GM18520 (cell line): ENCODE data around the gene HDAC2.
A peak's percentile ranks its signal among the peaks of the same experiment; 100 is the strongest.
"Not testable (repeated sequence)": the region's sequence is repeated elsewhere in the genome, so short reads cannot be mapped to it uniquely, and the experiment has no call there.

Experiments used
- ATAC-seq: cut with Tn5 transposase; IDR thresholded peaks from one replicate; pipeline ENCODE4 v1.9.1; 2021; ENCODE audit not compliant: unreplicated experiment

The HDAC2 gene

GRCh38 chr6:113976806-113977205, 5.9 kb upstream of the HDAC2 start:
- no peak for ATAC-seq

GRCh38 chr6:113971741-113972140, 793 bp upstream of the HDAC2 start:
- no peak for ATAC-seq

- ATAC-seq, result peak; percentile 20
Observed at GRCh38 chr6:113969888-113970804, 802 bp downstream of the HDAC2 start.

DNA sequence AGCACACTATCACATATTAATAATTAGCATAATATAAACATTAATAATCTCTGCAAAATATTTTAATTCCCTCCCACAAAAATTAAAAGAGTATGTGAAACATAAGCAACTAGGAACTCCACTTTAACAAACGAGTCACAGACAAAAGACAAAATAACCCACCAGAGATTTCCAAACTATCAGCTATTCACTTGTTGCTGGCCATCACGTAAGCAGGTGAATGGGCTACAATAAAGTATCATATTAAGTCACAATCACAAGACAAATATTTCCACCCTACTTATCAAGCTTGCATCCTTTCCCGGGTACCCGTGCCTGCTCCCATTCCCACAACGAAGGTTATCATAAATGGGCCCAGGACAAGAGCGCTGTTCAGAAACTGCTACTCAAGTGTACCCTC, 2.5 kb downstream of the HDAC2 start:
- no peak for ATAC-seq

DNA sequence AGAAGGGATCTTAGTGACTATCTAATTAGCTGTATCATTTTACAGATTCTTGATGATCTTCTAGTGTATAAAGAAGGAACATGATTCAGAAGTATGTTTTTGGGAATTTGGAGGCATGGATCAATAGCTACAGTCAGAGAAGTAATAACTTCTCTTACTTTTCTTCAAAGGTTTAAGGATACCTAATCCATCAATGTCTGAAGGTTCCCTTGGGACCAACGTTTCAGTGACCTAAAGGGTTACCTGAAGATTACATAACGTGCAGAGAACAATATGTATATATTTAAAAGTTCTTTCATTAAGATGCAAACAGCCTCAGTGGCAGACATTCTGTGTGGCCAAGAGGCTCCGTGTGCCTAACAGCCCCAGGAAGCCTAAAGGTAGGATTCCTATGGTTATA, 3.2 kb downstream of the HDAC2 start:
- ATAC-seq, result no peak

GRCh38 chr6:113960795-113961194, 10.2 kb downstream of the HDAC2 start:
- peak; percentile 72 for ATAC-seq

DNA sequence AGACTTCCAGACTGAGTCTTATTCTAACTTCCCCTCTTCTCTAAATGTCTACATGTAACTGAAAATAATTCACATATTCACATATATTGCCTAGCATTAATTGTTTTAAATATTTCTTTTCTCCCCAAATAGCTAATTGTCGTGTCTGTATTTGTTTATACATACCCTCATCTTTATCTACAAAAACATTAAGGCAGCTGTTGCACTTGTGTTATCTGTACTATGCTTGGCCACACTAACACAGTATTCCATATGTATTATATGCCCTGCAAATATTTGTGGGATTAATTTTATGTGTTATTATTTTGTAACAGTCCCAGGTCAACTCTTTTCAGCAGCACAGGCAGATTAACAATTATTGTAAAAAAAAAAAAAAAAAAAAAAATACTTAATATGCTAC, 11.7 kb downstream of the HDAC2 start:
- ATAC-seq, result no peak

GRCh38 chr6:113954653-113955052, 16.3 kb downstream of the HDAC2 start:
- no peak for ATAC-seq

- no peak for ATAC-seq
Observed at GRCh38 chr6:113953346-113953745, 17.6 kb downstream of the HDAC2 start.

DNA sequence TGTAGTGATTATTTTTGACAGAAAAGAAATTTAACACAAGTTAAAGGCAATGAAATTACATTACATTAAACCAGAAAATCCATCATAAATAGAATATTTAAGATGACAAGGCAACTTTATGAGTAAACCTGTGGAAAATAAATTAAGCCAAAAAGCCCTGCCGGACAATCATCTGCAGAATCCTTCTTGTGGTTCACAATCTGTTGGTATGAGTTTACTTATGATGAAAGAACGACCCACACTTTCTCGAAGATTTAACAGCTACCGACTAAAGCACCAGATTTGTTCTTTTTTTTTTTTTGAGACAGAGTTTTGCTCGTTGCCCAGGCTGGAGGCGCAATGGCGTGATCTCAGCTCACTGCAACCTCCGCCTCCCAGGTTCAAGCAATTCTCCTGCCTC, 21.4 kb downstream of the HDAC2 start:
- no peak for ATAC-seq

DNA sequence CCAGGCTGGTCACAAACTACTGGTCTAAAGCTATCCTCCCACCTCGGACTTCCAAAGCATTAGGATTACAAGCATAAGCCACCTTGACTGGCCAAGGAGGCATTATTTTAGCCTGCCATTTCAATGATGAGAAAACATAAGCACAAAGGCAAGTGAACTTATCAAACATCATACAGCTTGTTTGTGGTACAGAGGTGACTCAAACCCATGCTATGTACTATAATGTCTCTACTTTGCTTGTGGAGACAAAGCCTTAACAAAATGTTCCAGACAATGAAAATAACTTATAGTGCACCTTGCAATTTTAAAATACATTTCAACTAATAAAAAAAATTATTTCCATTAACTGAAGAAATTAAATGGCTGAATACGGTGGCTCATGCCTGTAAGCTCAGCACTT, 26.2 kb downstream of the HDAC2 start:
- no peak for ATAC-seq

DNA sequence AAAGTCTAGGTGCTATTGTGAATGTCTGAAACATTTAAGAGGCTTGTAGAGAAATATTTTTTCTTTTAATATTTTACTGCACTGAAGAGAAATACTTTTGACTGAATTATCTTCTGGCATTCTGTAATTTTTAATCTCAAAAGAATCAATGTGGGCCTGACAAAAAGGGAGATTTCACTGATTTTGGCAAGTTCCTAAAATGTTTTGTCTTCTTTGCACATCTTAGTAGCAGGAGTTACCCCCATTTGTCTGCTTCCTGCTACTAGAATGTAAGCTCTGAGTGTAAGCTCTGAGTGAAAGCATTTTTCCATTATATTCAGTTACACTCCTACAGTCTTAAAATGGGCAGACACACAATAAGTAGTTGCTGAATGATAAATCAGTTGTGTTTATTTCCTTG, 31.1 kb downstream of the HDAC2 start:
- ATAC-seq, result no peak

DNA sequence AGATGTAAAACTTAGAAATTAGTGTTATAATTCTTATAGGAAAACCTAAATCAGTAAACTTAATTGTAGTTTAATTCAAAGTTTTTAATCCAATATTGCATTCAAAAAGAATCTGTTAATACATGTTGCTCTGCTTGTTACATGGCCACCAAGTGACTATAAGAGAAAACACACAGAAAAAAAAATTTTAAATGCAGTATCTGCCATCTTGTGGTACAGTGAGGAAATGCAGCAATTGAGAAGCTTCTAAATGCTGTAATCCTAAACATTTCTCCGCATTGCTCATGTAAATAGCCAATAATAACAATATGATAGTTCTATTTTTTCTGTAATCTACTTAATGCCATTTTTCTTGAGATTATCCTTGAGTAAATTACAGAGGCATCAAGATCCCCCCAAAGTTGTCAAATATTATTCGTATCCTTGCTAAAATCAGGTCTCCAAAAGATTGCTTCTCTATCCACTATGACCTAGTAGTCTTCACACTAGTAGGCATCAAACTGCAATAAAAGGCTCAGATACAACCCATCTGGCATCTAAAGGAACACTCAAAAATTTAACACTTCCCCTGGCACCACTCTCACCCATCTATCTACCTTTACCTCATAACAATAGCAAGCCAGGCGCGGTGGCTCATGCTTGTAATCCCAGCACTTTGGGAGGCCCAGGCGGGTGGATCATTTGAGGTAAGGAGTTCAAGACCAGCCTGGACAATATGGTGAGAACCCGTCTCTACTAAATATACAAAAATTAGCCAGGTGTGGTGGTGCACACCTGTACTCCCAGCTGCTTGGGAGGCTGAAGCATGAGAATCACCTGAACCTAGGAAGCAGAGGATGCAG, 34.6 kb downstream of the HDAC2 start:
- ATAC-seq, result peak; percentile 79

GRCh38 chr6:113934101-113934500, 36.8 kb downstream of the HDAC2 start:
- no peak for ATAC-seq

- ATAC-seq, result not testable (repeated sequence)
Observed at GRCh38 chr6:113931907-113932306, 39.0 kb downstream of the HDAC2 start.

- no peak for ATAC-seq
Observed at GRCh38 chr6:113930183-113930582, 40.8 kb downstream of the HDAC2 start.

- ATAC-seq, result no peak
Observed at GRCh38 chr6:113927001-113927400, 43.9 kb downstream of the HDAC2 start.

- ATAC-seq, result no peak
Observed at GRCh38 chr6:113925378-113925777, 45.6 kb downstream of the HDAC2 start.

DNA sequence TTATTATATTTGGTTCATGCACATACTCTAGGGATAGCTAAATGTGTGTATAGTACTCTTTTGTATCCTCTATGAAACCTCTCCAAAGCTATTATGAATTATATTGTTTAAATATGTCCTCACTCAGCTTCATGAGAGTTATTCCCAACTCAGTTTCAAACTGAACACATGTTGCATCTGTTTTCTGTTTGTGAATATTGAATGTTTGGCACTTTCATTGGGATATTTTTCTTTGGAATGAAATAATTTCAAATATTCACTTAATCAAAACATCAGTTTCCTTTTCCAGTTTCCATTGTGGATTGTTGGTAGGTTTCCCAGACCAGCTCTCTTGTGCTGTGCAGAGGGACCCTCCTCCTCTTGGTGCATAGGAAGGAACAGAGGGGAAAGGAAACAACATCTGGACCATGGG, 46.6 kb downstream of the HDAC2 start:
- ATAC-seq, result no peak

- ATAC-seq, result no peak
Observed at GRCh38 chr6:113923526-113923925, 47.4 kb downstream of the HDAC2 start.

DNA sequence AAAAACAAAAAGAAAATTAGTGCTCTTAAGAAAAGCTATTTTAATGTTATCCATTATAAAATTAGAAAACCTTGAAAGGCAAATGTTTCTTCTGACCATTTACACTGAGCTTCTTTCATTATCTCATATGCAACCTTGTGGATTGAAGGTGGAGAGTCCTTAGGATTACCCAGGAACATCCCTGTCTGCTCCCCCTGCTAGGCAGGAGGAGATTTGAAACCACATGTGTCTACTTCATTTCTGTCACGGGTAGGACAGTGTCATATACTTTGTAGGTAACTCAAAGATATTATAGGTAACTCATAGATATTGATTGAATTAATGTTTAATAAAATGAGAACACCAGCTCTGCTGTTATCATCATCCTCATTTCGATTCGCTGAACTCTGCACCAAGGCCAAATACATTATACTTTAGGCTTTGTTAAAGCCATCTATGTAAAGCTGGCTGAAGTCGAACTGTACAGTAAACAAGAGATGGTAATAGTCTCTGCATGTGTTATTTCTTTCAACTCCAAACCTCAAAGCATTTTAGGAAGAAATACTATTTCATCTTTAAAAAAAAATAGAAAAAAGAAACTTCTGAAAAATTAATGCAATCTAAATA, 49.5 kb downstream of the HDAC2 start:
- no peak for ATAC-seq
